ENCODE measurements around the gene TRIM33. TPM values are rescaled to one million over a fixed set of nuclear protein-coding genes. Genes with fewer than 3 reads are reported as not detected.

The TRIM33 gene
- total RNA-seq, 1 donor from 2014 or later = 75.4 TPM

- no peaks in the 10 kb centered on the region for H3K4me1 ChIP-seq
- H3K9me3 ChIP-seq (ENCODE audit: low read depth) = no peaks in the 10 kb centered on the region
- H3K4me1 Mint-ChIP-seq = peaks cover 2% of the 10 kb centered on the region
- no peak overlapping the region for H3K4me3 Mint-ChIP-seq
- H3K27me3 ChIP-seq = no peaks in the 10 kb centered on the region
- H3K27ac ChIP-seq = no peak overlapping the region
- no peak overlapping the region for H2AFZ ChIP-seq (replicated peaks)
- no peaks in the 10 kb centered on the region for H4K20me1 ChIP-seq (ENCODE audit: low read depth)
- H3K36me3 ChIP-seq = no peaks in the 10 kb centered on the region
- H3K4me3 ChIP-seq = no peak overlapping the region
- H3K27ac Mint-ChIP-seq = no peak overlapping the region
- H3K79me2 ChIP-seq (ENCODE audit: low read depth) = no peaks in the 10 kb centered on the region
- no peak for DNase-seq (ENCODE audit: low spot score)
- H3K4me2 ChIP-seq = no peak overlapping the region
- no peaks in the 10 kb centered on the region for H3K9me3 Mint-ChIP-seq
- no peaks in the 10 kb centered on the region for H3K36me3 Mint-ChIP-seq
- H3K9ac ChIP-seq = no peak overlapping the region
- TF ChIP-seq EZH2 (IDR thresholded peaks at IDR 0.05) (no peak), EZH2phosphoT487 (IDR thresholded peaks at IDR 0.05) (no peak), CTCF (IDR thresholded peaks at IDR 0.05) (no peak)
- no peaks in the 10 kb centered on the region for H3F3A ChIP-seq (ENCODE audit: low read depth)
- no peaks in the 10 kb centered on the region for H3K27me3 Mint-ChIP-seq (ENCODE audit: insufficient read depth, low read depth)
Measured at GRCh38 chr1:114554577-114554976, 43.6 kb upstream of the TRIM33 start.

GRCh38 chr1:114552106-114552639 lies 41.2 kb upstream of the TRIM33 start:
- Histone ChIP-seq H3K4me2 (no peak overlapping the region), H3K79me2 (ENCODE audit: low read depth) (no peaks in the 10 kb centered on the region), H2AFZ (replicated peaks) (no peak overlapping the region), H3F3A (ENCODE audit: low read depth) (no peaks in the 10 kb centered on the region), H3K27ac (no peak overlapping the region), H4K20me1 (ENCODE audit: low read depth) (no peaks in the 10 kb centered on the region), H3K36me3 (no peaks in the 10 kb centered on the region), H3K9ac (no peak overlapping the region), H3K27me3 (no peaks in the 10 kb centered on the region), H3K4me1 (no peaks in the 10 kb centered on the region), H3K4me3 (no peak overlapping the region), H3K9me3 (ENCODE audit: low read depth) (no peaks in the 10 kb centered on the region)
- DNase-seq (ENCODE audit: low spot score) = no peak
- peaks cover 2% of the 10 kb centered on the region for H3K4me1 Mint-ChIP-seq
- no peaks in the 10 kb centered on the region for H3K36me3 Mint-ChIP-seq
- H3K27me3 Mint-ChIP-seq (ENCODE audit: insufficient read depth, low read depth) = no peaks in the 10 kb centered on the region
- H3K4me3 Mint-ChIP-seq = no peak overlapping the region
- no peaks in the 10 kb centered on the region for H3K9me3 Mint-ChIP-seq
- H3K27ac Mint-ChIP-seq = peak overlapping the region; percentile 42
- TF ChIP-seq EZH2 (IDR thresholded peaks at IDR 0.05) (no peak), CTCF (IDR thresholded peaks at IDR 0.05) (no peak), EZH2phosphoT487 (IDR thresholded peaks at IDR 0.05) (no peak)

- no peak overlapping the region for H3K9ac ChIP-seq
- no peaks in the 10 kb centered on the region for H3K36me3 Mint-ChIP-seq
- TF ChIP-seq EZH2 (IDR thresholded peaks at IDR 0.05) = no peak
- TF ChIP-seq CTCF (IDR thresholded peaks at IDR 0.05) = no peak
- no peak for TF ChIP-seq EZH2phosphoT487 (IDR thresholded peaks at IDR 0.05)
- no peaks in the 10 kb centered on the region for H3F3A ChIP-seq (ENCODE audit: low read depth)
- H3K9me3 Mint-ChIP-seq = no peaks in the 10 kb centered on the region
- no peaks in the 10 kb centered on the region for H3K79me2 ChIP-seq (ENCODE audit: low read depth)
- H3K4me3 Mint-ChIP-seq = no peak overlapping the region
- H2AFZ ChIP-seq (replicated peaks) = no peak overlapping the region
- H3K27me3 Mint-ChIP-seq (ENCODE audit: insufficient read depth, low read depth) = no peaks in the 10 kb centered on the region
- no peaks in the 10 kb centered on the region for H3K27me3 ChIP-seq
- no peaks in the 10 kb centered on the region for H4K20me1 ChIP-seq (ENCODE audit: low read depth)
- H3K4me1 ChIP-seq = no peaks in the 10 kb centered on the region
- H3K4me1 Mint-ChIP-seq = peaks cover 2% of the 10 kb centered on the region
- no peak overlapping the region for H3K27ac Mint-ChIP-seq
- H3K4me3 ChIP-seq = no peak overlapping the region
- H3K27ac ChIP-seq = no peak overlapping the region
- DNase-seq (ENCODE audit: low spot score) = peak; percentile 32
- H3K4me2 ChIP-seq = no peak overlapping the region
- no peaks in the 10 kb centered on the region for H3K9me3 ChIP-seq (ENCODE audit: low read depth)
- no peaks in the 10 kb centered on the region for H3K36me3 ChIP-seq
Measured at GRCh38 chr1:114551400-114551799, 40.4 kb upstream of the TRIM33 start.

Measured in neural progenitor cell (in vitro differentiated cells).